ENCODE results near the gene TAS1R3. TPM values are rescaled to one million over a fixed set of nuclear protein-coding genes. Genes with fewer than 3 reads are reported as not detected.

TAS1R3 gene
- total RNA-seq, 1 experiment from 2014 or later = 0.14 TPM

DNA sequence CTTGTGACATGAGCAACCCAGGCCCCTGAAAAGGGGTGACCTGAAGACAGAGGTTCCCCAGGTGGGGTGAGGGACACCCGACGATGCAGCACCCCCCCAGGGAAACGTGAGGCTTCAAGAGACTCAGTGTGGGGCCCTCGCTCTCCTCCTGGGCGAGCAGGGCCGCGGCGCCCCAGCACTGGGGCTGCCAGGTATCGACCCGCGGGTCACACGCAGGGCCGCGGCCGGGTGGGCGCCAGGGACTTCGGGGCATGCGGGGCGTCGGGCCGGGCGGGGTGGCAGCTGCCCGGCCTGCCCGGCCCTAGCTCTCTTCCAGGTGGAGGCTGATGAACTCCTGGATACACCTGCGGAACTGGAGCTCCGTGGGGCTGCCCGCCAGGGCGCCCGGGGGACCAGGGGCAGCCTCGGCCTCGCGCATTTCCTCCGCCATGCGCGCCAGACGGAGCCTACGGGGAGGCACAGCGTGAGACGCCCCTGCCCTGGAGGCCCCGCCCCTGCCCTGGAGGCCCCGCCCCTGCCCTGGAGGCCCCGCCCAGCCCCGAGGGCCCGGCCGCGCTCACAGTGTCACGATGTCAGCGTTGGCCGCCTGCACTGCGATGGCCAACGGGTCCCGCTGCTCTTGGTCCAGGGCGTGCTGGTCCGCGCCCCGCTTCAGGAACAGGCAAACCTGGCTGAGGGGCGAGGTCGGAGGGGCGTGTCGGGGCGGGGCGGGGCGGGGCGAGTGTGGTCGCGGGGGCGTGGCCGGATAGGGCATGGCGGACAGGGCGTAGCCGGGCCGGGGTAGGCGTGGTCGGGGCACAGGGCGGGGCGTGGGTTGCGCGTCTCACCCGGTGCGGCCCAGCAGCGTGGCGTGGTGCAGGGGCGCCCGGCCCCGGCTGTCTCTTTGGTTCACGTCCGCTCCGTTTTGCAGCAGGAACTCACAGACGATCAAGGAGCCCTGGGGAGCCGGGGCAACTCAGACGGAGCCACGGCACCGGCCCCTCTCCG lies 37.5 kb upstream of the TAS1R3 start:
- no peak for DNase-seq (ENCODE audit: low spot score)
- in situ Hi-C loops (cut with HindIII; ENCODE audit: low sequenced_read_pairs) = no loop called here

DNA sequence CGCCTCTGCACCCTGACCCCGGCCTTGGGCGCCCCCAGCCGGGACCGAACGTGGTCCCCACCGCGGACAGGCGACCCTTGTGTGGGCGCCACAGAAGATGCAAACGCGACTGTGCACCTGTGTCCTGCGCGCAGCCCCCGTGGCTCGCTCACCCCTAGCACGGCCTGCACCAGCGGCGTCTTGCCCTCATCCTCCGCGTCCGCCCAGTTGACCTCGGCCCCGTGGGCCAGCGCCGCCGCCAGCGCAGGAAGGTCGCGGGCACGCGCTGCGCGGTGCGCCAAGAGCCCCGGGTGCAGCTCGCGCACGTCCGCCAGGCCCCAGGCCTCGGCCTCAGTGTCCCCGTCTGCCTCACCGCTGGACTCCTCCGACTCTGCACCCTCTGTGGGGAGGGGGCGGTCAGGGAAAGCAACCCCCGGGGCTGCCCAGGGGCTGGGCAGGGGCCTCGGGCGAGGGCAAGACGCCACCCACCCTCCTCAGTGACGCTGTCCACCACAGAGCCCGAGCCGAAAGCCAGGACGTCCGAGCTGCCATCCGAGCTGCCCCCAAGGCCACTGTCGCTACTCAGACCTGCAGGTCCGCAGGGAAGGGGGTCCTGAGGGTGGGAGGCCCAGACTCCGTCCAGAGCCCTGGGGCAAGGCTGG lies 36.7 kb upstream of the TAS1R3 start:
- in situ Hi-C loops (cut with HindIII; ENCODE audit: low sequenced_read_pairs) = no loop called here
- no peak for DNase-seq (ENCODE audit: low spot score)

DNA sequence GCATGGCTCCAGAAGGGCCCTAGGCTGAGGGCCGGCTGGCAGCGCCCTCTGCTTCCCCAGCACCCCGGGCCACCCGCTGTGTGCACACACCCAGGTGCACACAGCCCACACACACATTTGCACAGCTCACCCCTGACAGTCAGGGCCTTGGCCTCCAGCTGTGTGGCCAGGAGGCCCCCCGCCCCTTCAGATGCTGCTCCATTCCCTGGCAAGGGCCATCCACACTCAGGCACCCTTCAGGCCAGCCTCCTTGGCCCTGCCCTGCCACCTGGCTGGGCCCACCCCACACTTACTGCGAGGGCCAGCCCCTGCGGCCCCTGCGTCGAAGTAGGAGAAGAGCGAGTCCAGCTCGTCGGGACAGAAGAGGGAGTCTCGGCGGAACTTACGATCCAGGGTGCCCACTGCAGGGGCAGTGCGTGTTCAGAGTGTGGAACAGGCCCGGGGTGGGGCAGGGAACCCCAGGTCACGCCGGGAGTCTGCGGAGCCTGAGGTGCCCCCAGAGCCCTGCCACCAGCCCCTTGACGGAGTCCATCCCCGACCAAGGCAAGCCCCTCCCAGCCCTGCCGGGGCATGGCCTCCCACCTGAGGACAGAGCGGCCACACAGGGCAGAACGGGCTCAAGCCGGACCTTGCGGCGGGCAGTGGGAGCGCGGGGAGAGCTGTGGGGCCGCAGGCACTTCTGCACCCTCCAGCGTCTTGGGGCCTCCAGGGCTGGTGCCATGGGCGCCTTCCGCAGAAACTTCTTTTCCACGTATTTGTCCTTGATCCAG lies 35.7 kb upstream of the TAS1R3 start:
- no peak for DNase-seq (ENCODE audit: low spot score)
- in situ Hi-C loops (cut with HindIII; ENCODE audit: low sequenced_read_pairs) = no loop called here

DNA sequence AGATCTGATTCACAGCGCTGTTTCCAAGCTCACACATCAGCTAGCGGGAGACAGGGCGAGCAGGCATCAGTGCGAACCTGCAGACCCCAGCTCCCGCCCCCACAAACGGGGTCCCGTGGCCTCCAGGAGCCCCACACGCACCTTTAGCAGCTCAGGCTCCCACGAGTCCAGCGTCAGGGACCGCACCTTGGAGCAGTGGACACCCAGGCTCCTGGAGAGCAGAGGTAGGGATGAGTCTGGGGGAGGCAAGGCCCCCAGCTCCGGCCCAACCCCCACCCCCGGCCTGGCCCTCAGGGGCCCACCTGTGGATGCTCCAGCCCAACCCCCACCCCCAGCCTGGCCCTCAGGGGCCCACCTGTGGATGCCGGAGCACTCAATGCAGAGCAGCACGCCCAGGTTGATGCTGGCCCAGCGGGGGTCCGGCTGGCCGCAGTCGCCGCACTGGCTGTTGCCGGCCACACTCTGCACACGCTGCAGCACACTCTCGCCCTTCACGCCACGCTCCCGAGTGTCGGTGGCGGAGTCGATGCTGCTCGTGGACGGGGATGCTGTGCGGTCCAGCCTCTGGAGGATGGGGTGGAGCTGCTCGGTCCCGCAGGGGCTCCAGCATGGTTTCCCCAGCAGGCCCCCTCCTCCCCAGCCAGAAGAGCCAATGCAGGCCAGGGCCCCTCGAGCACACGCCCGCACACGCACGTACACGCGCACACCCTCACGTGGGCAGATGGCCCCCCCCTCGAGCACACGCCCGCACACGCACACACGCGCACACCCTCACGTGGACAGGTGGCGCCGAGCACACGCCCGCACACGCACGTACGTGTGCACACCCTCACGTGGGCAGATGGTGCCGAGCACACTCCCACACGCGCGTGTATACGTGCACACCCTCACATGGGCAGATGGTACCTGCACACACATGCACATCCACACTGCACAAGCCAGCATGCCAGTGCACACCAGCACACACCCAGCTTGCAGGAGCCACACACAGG lies 34.7 kb upstream of the TAS1R3 start:
- DNase-seq (ENCODE audit: low spot score) = no peak
- in situ Hi-C loops (cut with HindIII; ENCODE audit: low sequenced_read_pairs) = no loop called here

DNA sequence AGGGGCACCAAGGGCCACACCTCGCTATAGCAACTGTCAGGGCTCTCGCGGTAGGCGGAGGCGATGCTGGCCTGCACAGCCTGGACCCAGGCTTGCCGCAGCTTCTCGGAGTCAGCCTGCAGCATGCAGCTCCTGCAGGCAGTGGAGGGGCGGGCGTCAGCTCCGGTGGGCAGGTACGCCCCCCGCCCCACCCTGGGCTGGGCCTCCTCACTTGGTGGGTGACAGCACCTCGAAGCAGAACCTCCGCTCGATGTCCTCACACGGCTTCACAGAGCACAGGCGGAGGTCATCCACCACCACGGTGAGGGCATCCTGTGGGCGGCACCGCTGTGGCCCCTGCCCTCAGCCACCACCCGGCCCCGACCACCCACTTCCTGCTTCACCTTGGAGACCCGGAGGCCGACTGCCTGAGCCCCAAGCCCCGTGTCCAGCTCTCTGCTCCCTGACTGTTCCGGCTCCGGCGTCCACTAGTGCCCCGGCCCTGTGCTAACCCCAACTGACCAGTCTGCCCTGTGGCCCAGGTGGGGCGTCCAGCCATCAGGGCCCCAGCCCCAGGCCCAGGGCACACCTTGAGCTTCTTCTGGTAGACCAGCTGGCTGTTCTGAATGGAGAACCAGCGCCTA lies 33.2 kb upstream of the TAS1R3 start:
- in situ Hi-C loops (cut with HindIII; ENCODE audit: low sequenced_read_pairs) = no loop called here
- DNase-seq (ENCODE audit: low spot score) = no peak

DNA sequence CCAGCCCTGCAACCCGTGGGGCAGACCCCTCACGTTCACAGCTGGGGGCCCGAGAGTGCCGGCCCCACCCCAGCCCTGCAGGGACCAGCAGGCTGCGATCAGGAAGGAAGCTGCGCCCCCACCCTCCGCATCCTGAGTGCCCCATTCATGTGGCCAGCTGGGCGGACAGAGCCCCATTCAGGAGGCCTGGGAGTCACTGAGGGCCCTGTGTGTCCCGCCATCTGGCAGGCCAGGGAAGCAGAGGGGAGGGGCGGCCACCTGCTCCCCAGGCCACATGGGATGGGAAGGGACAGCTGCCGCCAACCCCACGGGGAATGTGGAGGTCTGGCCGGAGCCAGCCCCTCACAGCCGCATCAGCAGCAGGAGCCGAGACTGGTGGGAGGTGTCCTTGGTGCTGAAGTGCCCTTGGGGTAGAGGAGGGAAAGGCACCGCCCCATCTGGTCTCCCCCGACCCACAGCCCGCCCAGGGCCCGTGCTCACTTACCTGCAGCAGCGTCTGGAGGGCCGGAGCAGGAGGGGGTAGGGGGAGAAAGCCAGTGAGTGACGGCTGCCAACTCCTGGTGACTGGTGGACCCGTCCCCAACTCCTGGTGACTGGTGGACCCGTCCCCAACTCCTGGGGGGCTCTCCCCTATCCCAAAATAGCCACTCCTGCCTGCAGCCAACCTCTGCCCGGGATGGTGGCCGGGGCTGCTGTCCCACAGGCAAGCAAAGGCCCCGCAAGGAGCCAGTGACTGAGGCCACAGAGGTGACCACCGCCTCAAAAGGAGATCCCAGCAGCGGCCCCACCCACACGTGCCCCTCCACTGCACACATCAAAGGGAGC lies 32.0 kb upstream of the TAS1R3 start:
- in situ Hi-C loops (cut with HindIII; ENCODE audit: low sequenced_read_pairs) = no loop called here
- DNase-seq (ENCODE audit: low spot score) = peak; percentile 73

DNA sequence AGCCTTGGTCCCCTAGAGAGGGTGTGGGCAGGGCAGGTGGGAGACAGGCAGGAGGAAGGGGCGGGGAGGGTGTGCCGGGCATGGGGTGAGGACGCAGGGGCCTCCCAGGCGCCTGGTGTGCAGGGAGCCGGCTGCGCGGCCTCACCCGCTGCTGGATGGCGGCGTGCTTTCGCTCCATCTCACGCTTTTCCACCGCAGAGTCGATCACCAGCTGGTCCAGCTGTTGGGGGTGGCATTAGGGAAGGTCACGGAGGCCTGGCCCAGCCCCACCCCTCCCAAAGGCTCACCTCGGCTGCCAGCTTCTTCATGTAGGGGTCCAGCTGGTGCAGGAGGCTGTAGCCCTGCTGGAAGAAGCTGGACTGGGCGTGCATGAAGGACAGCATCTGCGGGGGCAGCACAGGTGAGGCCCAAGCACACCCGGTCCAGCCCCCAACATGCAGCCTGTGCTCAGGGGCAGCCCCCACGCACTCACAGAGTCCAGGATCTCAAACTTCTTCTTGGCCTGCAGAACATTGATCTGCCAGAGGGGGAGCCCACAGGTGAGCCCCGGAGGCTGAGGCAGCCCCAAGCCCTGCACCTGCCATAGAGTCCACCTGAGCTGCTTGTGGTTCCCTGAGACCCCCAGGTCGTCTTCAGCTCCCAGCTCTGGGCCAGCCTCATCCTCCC lies 31.3 kb upstream of the TAS1R3 start:
- DNase-seq (ENCODE audit: low spot score) = peak; percentile 33
- in situ Hi-C loops (cut with HindIII; ENCODE audit: low sequenced_read_pairs) = no loop called here

DNA sequence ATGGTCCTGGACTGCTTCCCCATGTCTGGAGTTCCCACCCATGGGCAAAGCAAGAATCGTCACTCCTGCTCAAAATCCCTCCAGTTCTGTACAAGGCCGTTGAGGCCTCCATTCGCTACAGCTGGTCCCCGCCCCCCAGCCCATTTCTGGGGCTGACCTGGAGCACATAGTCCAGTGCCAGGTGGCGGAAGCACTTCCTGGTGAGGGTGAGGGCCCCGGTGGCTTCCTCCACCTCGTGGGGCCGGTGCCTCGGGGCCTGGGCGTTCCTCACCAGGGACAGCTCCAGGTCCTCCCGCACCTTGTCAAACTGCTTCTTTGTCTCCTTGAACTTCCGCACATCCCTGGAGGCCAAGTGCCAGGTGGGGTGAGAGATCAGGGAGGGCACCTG lies 30.7 kb upstream of the TAS1R3 start:
- in situ Hi-C loops (cut with HindIII; ENCODE audit: low sequenced_read_pairs) = no loop called here
- no peak for DNase-seq (ENCODE audit: low spot score)

DNA sequence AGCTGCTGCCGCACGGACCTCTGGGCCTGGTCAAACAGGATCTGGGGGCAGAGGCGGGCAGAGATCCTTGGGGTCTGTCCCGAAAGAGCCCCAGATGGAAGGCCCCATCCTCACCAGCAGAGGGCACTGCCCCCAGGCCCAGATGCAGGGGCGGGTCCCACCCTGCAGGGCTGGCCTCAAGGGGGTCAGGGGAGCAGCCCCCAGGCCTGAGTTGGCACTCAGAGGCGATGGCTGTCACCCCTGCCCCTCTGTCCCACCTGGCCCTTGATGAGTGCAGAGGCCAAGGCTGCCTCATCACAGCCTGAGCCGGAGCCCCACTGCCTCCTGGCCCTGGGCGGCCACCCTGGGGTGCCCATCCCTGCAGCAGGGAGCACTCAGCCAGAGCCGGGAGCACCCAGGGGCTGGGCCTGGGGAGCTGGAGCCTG lies 29.1 kb upstream of the TAS1R3 start:
- no peak for DNase-seq (ENCODE audit: low spot score)
- in situ Hi-C loops (cut with HindIII; ENCODE audit: low sequenced_read_pairs) = no loop called here

DNA sequence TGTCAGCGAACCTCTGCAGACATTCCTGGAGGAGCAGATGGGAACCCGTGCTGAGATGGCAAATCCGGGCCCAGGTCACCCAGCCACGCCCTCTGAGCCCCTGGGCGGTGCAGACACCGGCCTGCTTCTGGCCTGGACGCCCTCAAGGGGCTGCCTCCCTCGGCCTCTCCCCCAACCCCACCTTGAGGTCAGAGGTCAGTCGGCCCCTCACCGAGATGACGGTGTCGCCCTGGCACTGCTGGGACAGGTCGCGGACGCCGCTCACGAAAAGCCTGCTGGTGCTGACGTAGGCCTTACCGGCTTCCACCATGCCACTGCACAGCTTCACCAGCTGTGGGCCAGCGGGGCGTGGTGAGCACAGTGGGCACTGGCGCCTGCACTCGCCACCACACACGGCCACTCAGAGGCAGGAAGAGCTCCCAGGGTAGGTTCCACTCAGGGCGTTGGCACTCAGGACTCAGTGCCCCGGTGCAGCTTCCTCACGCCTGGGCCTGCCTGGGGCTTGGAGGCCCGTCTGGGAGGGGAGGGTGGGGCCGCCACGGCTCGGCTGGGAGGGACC lies 28.1 kb upstream of the TAS1R3 start:
- in situ Hi-C loops (cut with HindIII; ENCODE audit: low sequenced_read_pairs) = no loop called here
- peak; percentile 43 for DNase-seq (ENCODE audit: low spot score)

DNA sequence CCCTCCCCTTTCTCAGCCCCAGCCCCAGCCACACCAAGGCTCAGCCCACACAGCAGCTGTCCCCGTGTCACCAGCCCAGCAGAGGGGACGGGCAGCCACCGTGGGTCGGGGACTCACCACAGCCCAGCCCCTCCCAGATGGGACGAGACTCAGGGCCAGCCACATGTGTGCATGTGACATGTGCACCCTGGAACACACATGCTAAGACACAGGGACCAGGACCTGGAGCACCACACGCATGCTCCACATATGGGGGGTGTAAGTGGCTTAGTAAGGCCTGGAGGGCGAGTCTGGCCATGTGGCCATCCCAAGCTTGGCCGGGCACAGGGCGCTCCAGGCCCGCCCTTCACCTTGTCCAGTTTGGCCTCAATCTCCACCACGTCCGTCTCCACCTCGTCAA lies 27.3 kb upstream of the TAS1R3 start:
- DNase-seq (ENCODE audit: low spot score) = peak; percentile 51
- in situ Hi-C loops (cut with HindIII; ENCODE audit: low sequenced_read_pairs) = no loop called here

DNA sequence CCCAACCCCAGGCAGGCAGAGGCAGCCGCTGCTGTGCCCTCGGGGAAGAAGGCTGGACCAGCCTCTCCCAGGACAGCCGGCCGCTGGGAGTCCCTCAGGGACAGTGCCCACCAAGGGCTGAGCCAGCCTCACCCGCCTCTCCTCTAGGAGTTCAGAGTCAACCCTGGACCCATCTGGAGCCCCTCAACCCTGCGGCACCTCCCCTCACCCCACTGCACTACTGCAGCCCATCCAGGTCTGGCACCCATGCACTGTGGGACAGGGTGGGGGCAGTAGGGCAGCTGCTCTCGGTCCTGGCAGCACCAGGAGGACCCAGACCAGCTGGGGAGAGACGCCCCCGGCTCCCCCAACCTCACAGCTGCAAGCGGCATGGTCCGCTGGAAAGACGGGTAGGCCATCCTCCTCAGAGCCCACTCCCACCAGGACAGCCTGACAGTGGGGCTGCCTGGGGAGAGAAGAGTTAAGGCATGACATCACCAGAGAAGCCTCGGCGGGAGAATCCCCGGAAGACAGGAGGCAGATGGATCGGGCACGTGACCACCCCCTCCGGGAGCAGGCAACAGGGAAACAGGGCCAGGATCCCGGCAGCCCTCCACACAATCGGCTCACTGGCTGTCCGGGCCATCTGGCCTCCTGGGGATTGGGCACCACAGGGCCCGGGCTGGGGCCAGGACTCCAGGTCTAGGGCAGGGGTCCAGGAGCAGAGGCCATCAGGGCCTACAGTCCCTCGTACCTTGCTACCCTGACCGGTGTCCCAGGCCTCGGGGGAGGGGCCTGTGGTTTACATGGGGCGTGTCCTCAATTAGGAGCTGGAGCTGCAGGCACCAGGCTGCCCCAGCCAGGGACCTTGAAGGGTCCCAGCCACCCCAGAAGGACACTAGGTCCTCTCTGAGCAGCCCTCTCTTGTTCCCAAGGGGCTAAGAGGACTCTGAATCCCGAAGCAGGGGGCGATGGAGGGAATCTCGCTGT lies 26.5 kb upstream of the TAS1R3 start:
- peak; percentile 94 for DNase-seq (ENCODE audit: low spot score)
- in situ Hi-C loops (cut with HindIII; ENCODE audit: low sequenced_read_pairs) = no loop called here

DNA sequence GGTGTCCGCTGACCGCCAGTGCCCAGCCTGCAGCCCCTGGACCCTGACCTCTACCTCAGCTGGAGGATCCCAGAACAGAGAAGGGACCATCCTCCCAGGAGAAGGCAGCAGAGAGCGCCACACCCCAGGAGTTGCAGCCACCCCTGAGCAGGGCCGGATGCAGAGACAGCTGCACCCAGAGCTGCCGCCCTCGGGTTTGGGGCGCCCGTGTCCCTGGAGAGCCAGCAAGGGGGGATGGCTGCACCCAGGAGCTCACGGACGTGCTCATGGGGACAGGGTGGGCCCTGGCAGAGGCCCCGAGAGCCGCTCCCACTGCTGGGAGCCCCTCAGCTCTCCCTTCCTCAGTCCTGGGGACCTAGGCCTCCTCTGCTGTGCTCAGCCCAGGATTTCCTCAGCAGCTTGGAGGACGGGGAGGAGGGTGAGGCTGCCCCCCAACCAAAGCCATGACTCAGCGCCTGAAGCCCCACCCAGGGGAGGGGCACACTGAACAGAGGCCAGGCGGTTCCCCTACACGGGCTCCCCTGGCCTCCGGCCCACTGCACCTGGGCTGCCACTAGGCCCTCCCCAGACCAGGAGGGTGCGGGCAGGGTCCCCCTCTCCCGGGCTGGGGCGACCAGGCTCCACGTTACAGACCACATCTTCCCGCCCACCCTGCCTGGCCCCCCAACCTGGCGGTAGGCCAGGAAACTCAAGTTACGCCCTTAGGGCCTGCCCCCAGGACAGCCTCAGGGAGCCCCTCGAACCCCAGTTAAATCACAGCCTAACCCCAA lies 25.6 kb upstream of the TAS1R3 start:
- in situ Hi-C loops (cut with HindIII; ENCODE audit: low sequenced_read_pairs) = no loop called here
- DNase-seq (ENCODE audit: low spot score) = peak; percentile 43

DNA sequence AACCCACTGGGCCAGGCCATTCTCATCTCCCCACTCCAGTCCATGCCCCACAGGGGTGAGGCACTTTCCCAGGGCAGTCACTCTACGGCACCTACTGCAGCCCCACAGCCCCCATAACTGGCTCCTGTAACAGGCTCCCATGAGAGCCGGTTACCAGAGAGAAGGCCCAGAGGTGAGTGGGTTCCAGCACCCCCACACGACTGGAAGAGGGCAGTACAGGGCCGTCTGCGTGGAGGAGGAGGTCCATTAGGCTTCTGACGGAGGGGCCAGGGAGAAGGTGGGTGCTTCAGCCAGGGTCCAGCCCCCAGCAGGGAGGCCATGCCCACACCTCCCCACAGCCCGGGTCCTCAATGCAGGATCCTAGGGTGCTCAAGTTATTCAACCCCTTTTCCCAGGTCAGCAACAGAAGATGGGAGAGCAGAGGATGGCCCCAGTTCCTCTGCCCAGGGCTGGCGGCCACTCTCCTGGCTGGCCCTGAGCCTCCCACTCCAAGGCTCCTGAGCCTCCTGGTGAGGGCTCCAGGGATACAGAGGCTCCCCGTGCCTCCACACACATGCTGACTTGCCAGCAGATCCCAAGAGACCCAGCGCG lies 24.9 kb upstream of the TAS1R3 start:
- in situ Hi-C loops (cut with HindIII; ENCODE audit: low sequenced_read_pairs) = no loop called here
- DNase-seq (ENCODE audit: low spot score) = peak; percentile 33

Data from G401 (cell line).